NCI-H2227 treated with DMSO at 0.1 percent for 48 hours (cell line): ENCODE results near the gene SPATA31C2.
"Not testable (repeated sequence)": the region's sequence is repeated elsewhere in the genome, so short reads cannot be mapped to it uniquely, and the experiment has no call there.

ENCODE experiments used
- DNase-seq: peaks from one replicate; lab custom pipeline; 2025; lab: John Stamatoyannopoulos, UW

The SPATA31C2 gene

DNA sequence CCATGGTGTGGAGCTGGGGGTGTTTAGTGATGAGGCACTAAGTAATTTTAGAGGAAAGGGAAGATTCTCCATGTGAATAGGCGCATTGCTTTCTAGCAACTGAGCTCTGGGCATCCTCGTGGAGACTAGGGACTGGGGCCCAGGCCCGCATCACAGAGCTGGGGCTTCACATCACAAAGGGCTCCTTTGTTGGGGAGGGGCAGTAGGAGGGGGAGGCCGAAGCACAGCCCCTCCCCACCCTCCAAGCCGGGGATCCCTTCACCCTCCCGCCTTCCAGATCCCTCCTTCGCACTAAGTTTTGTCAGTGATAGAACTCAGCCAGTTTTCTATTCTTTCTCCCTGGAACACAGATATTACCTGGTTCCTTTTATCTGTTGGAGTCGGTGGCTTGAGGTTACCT is at the start of gene SPATA31C2:
Gene SPATA31C2, minus strand, starts transcription at position 101 of the 400 bp plus-strand sequence. Its CDS starts 29 bp downstream, at position 72.
- DNase-seq: not testable (repeated sequence)

DNA sequence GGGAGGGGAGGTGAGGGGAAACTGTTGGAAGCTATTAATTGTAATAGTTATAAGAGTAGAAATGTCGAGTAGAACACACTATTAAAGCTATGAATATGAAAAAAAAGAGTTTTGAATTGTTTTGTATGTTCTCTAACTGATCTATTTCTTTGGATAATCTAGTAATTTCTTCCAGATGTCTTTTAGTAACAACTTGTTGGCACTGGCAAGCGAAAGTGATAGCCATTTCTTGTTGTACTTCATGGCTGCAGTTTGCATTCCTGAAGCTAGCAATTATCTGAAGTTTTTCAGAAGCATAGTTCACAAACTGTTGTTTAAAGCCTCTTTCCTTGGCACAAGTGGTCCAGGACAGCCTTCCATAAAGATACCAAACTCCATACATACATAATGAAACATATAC is 49.4 kb upstream of the SPATA31C2 start:
- DNase-seq: no peak

DNA sequence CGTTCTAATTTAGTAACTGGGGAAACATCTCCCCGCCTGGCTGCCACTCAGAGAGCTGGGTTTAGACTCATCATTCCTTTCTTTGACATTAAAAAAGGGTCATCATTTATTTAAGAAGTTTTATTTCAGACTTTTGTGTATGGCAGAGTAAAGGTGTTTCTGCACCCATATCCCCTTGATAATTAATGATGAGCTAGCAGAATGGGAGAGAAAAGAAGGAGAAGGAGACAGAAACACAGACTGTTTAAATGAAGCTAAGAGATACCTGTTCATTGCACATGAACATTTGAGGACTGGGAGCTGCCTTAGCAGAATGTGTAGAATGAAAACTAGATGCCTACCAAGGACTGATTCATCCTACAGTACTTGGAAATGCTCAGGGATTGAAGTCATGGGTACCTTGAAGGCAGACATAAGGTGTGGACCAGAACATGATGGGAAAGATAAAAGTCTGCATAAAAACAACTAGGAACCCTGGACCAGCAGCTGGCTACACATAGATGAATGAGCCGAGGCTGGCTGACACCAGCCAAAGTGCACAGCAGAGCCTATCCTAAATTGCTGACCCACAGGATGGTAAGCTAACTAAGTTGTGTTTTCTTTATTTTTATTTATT is 48.3 kb upstream of the SPATA31C2 start:
- no peak for DNase-seq

DNA sequence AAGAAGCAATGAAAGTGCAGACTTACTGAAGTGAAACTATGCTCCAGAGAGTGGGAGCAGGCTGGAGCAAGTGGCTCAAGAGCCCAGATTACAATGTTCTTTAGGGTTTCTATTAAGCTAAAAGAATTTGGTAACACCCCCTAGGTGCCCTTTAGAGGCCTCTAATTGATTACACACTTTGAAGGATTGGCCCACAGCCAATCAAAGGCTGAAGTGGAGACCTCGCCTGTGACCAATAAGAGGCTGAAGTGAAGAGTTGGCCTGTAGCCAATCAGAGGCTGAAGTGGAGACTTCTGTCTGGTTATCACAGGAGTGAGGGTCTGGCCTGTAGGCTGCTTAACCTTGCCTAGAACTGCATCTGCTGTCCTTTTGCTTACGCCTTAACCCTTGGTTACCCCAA is 46.7 kb upstream of the SPATA31C2 start:
- no peak for DNase-seq

DNA sequence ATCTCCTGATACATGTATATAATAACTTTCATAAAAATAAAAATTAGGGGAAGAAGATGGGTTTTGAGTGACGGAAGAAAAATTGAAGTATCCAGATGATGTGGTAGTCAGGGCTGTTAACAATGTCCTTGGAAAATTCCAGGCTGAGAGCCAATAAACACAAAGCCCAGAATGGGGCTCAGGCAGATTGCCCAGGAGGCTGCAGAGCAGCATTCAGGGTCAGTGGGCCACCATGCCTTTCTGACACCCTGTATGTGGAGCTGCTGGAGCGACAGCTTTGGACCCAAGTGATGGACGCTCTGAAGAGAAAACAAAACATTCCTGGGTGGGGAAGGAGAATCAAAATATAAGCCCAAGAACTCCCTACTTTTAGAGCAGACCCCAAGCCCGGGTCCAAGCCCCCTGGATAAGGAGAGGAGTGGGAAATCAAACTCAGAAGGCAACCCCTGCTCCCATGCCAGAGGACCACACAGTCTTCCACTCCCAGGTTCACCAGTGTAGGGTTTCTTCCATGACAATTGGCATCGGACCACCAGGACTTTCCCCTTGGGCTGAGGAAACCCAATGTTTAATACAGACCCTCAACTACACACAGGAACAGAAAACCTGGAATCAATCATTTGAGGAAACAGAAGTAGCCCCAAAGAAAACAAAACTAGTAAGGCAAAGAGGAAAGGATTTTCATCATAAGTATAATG is 45.7 kb upstream of the SPATA31C2 start:
- DNase-seq: no peak

DNA sequence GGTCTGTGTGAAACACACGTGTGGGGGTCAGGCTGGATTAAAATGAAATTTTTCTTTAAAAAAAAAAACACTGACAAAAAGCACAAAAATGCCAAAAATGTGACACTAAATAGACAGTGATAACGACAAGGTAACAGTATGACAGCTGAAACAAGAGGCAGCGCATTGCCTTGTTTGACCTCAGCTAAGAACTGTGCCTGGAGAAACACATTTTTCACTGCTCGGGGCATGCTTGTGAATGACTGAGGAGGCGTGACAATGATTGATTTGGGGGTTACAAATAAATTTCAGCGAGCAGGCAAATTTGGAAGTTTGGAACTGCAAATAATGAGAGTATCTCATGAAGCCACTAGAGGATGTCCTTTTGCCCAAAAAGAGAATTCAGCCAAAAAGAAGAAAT is 44.2 kb upstream of the SPATA31C2 start:
- no peak for DNase-seq

DNA sequence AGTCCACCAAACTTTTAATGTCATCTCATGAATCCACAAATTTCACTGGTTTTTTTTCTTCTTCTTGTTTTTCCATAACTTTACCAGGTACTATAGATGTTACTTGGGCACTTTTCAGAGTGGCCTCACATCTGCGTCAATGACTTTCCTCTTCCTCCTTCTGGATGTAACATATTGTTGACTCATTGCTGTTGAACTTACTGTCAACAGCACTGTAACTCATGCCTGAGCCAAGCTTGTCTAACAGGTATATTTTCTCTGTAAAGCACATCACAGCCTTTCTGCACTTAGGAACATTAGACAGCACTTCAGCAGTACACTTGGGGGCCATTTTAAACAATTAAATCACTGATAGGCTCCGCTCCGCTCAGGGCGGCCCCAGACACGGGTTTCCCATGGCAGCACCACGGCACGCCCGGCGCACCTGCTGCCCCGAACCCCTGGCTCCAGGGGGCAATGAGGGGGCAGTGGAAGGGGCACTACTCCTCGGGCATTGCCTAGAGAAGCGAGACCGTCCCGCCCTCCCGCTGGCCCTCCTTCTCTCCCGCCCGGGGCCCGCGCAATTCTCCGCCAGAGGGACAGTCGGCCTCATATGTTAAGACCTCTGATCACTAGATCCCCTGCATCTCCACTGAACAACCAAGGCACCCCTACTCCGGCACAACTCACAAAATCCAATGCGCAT is 41.9 kb upstream of the SPATA31C2 start:
- no peak for DNase-seq

DNA sequence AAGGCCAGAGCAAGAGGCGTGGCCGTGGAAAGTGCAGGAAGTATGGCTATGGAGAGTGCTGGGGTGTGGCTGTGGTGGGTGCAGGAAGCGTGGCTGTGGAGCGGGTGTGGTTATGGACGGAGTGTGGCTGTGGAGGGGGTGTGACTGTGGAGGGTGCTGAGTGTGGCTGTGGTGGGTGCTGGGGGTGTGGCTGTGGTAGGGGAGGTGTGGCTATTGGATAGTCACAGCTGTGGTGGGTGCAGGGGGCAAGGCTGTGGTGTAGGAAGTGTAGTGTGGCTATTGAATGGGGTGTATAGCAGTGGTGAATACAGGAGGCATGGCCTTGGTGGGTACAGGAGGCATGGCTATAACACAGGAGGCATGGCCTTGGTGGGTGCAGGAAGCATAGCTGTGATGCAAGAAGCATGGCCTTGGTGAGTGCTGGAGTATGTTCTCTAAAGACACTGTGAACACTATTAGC is 40.8 kb upstream of the SPATA31C2 start:
- no peak for DNase-seq

DNA sequence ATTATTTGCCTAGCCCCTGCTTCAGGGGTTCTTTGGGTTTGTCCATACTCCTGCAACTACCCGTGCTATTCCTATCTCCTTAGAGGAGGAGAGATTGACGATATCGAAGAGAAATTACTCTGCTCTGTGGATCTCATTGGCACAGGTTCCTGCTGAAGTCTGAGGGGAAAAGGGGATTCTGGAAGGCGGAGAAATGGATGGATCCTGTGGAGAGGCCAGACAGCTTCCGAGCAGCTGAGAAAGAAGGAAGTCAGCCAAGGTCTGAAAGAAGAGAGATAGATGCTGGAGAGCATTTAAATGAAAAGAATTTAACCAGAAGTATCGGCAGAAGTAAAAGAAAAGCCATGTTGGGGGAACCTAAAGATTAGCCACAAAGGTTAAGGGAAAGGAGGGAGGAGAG is 40.4 kb upstream of the SPATA31C2 start:
- no peak for DNase-seq

DNA sequence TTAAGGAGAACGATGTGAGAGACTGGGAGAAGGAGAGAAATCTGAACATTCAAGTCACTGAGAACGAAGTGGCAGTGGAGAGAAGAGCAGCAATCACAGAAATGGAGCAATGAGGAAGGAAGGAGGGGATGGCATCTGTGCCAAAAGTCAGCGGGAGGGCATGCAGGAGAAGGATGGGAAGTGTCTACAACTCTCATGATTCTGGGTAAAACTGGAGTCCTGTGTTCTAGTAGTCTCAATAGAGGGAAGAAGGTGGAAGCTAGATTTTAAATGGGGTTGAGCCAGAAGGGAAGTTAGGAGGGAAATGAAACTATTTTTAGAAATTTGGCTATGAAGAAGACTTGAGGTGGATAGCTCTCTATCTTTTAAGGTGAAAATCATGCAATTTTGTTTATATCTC is 39.1 kb upstream of the SPATA31C2 start:
- DNase-seq: no peak

DNA sequence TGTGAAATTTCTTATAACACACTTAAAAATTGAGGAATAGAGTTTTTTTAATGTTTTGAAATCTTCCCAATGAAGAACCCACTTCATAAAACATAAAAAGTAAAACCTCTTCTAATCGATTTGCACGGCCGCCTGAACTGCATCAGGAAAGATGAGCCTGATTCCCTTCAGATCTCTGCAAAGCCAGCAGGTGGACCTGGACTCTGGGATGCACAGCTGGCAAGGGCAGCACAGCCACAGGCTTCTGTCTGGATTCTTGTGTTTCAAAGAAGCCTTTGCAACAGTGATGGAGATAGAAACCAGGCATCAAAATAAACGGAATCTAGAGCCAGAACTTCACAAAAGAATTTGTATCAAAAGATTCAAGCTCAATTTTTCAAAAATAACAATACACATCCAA is 36.0 kb upstream of the SPATA31C2 start:
- no peak for DNase-seq

DNA sequence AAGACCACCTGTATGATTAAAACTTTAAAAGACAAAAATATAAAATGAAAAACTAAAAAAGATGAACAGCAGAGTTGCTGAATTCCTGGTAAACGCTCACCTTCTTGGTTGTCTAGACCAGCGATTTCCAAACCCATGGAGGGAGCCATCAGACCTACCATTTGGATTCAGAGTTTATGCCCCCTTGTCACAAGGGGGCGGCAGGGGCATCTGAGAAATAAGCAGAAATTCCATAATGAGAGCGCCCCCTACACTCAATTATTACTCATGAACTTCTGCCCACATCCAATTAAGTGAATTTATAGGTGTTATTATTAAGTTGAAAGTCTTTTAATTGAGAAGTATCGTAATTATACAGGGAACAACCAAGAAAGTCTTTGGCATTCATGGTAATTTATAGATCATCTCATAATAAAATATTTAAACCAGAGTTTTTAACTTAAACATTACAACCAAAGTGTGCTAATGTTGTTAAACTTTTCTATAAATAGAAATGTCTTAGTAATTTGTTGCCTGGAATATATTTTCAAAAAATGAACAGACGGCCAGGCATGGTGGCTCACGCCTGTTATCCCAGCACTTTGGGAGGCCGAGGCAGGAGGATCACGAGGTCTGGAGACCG is 35.2 kb upstream of the SPATA31C2 start:
- no peak for DNase-seq

DNA sequence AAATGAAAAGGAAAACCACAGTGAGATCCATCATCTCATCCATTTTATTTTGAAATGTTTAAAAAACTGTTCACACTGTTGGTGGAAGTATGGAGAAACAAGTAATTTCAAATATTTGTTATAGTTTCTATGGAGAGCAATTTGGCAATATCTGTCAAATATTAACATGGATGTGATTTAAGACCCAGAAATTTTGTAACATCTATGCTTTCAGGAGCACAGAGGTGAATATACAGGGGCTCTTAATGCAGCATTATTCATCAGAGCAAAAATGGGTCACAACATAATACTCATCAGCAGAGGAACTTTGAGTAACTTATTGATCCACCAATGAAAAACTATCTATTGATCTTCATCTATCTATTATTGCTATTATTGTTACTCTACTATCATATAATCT is 31.4 kb upstream of the SPATA31C2 start:
- DNase-seq: no peak

DNA sequence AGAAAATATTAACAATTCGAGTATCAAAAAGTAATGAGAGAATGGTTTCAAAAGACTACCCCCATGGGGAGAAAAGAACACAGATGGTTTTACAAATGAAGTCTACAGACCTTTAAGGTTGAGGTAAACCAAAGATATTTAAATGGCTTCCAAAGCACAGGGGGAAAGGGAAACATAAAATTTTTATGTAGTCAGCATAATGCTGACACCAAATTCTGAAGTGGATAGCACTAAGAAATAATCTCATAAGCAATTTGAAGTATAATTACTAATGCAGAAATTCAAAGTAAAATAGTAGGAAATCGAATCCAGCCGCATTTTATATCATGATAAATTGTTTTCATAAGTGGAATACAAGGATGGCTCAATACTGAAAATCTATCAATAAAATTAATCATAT is 30.3 kb upstream of the SPATA31C2 start:
- no peak for DNase-seq

DNA sequence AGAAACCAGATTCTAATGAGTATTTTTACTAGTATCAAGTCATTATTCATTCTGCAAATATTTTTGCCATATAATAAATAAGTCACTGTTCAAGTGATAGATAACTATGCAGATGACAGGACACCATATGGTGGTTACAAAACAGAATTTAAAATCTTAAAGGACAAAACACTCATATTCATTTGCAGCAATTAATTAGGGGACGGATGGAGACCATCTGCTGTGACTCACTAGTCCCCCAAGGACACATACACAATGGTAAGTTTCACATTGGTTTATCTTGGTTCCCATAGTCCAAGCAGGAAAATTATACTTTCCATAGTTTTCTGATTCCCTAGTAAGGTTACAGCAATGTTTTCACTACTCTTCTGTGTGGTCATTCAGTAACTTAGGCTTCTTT is 28.4 kb upstream of the SPATA31C2 start:
- no peak for DNase-seq

DNA sequence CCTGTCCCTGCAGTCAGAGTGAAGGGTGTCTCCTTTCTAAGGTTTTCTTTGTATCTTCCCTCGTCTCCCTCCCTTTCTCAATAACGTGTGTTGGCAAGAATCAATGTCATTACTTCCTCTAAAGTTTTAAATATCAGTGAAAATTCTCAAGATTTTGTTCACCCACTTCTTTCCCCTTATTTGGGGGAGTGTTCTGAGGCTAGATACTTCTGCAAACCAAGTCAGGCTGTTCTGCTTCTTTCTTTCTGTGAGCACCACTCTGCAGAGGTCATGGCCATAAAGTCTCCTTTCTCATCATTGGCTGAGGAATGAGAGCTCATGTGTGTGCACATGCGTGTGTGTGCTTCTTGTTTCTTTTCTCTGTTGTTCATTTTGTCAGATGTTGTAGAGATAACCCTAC is 26.6 kb upstream of the SPATA31C2 start:
- no peak for DNase-seq

DNA sequence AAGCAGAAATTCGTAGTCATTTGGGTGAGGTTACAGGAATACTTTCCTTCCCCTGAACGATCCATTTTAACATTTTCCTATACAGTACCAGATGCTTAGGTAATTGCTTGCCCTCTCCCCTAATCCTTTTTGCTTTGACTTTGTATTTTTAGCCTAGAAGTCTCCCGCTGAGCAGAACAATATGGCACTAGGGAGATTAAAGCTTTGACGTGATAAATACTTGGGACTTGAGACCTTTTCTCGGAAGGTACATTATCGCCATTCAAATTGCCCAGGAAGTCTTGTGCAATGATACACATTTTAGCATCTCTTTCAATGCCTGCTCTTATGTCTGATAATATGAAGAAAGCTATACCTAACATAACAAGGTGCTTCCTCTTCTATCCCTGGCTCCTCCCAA is 22.9 kb upstream of the SPATA31C2 start:
- DNase-seq: peak; percentile 83

DNA sequence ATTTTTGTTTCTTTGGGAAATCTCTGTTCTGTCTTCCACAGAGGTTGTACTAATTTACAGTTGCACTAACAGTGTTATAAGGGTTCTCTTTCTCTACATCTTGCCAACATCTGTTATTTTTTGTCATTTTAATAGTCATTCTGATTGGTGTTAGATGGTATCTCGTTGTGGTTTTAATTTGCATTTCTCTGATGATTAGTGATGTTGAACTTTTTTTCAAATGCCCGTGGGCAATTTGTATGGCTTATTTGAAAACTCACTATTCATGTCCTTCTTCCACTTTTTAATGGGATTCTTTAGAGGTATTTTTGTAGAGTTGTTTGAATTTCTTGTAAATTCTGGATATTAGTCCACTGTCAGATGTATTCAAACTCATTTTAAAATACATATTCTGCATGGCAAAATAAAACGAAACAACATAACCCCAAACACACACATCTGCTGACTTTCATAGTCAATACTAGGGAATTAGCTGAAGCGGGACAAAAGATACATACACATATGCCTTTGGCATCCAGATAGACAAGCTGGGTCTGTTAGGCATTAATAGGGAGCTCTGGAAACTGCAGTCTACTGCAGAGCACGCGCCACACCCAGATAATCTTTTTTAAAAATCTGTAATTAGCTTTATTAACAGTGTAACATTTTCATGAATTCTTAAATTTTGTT is 5.8 kb upstream of the SPATA31C2 start:
- no peak for DNase-seq

DNA sequence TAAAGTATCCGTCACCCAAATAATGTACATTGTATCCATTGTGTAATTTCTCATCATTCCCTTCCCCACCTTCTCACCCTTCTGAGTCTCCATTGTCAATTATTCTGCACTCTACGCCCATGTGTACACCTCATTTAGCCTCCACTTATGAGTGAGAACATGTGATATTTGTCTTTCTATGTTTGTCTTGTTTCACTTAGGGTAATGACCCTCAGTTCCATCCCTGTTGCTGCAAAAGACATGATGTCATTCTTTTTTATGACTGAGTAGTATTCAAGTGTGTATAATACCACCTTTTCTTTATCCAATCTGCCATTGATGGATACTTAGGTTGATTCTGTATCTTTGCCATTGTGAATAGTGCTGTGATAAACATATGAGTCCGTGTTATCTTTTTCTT is 4.9 kb upstream of the SPATA31C2 start:
- no peak for DNase-seq

DNA sequence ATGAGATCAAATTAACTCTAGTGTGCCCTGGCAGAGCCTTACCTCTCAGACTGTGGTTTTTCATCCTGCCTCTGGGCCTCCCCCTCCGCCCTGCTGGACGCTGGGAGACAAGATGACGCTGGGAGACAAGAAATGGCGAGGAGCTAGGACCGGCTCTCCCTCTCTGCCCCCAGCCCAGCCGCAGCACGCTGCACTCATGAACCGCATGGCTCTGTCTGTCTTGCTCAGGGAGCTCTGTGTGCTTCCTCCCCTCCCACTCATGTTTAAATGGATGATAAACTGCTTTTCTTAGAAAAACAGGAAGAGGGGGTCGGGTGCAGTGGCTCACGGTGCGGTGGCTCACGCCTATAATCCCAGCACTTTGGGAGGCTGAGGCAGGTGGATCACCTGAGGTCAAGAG is 4.7 kb downstream of the SPATA31C2 start:
- not testable (repeated sequence) for DNase-seq

DNA sequence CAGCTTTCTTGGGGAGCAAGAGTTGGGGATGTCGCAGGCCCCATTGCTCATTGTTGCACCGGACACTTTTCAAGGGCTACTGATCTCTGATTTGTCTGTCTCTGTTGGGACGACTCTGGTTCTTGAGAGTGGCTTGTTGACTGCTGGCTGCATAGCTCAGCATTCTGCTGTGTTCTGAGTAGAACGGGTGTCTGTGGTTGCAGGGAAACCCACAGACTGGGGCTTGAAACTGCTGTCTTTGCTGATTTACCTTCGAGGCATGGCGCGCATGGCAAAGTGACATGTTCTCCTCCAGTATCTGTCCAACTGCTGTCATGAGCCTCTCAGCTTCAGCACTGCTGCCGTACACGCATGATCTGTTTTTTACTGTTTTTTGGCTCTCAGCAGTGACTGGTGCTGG is 8.7 kb downstream of the SPATA31C2 start:
- not testable (repeated sequence) for DNase-seq

DNA sequence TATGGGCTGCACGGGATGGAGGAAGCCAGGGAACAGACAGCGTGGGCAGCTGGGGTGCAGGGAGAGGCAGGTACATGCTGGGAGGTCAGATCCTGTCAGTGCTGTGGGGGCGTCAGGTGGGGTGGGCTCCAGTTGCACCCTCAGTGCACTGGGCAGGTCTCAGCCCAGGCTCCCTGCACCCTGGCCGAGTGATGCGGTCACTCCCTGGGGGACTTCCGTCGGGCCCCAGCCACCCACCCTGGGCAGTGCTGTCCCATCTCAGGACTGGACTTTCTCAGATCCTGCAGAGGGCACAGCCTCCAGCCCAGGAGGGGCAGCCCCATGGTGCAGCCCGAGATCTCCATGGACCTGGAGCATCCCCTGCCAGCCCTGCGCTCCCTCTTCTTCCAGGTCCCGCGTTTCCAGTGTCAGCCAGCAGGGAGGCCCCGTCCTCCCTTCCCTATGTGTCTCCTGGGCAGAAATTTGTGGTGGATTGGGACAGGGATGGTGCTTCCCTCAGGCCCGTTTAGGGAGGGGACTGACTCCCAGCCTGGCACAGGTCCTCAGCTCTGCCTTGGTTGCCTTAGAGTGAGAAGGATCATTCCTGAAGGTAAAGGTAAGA is 10.5 kb downstream of the SPATA31C2 start:
- DNase-seq: not testable (repeated sequence)
